NCI-H1048 (cell line): ENCODE measurements around the gene CFD.

Experiments used
- DNase-seq: peaks from one replicate; lab custom pipeline; 2025; lab: John Stamatoyannopoulos, UW

The CFD gene

GRCh38 chr19:906480-906879 is 47.0 kb downstream of the CFD start:
- no peak for DNase-seq

- DNase-seq = no peak
Observed at GRCh38 chr19:907183-907853, 47.9 kb downstream of the CFD start.

GRCh38 chr19:911197-912033 is 52.0 kb downstream of the CFD start:
- no peak for DNase-seq

- DNase-seq = no peak
Observed at GRCh38 chr19:912181-913079, 53.0 kb downstream of the CFD start.
